ENCODE results near the gene POLR2J3.
"Not testable (repeated sequence)": the region's sequence is repeated elsewhere in the genome, so short reads cannot be mapped to it uniquely, and the experiment has no call there.

The POLR2J3 gene

GRCh38 chr7:102572261-102573239, at the start of gene POLR2J3:
Gene POLR2J3, minus strand, starts transcription at chr7:102572583. Its CDS starts 62 bp downstream, at chr7:102572521.
- DNase-seq: peak; percentile 75 to 98

- not testable (repeated sequence) for DNase-seq
These were observed 45.7 kb upstream of the POLR2J3 start for GRCh38 chr7:102618122-102618521.

DNA sequence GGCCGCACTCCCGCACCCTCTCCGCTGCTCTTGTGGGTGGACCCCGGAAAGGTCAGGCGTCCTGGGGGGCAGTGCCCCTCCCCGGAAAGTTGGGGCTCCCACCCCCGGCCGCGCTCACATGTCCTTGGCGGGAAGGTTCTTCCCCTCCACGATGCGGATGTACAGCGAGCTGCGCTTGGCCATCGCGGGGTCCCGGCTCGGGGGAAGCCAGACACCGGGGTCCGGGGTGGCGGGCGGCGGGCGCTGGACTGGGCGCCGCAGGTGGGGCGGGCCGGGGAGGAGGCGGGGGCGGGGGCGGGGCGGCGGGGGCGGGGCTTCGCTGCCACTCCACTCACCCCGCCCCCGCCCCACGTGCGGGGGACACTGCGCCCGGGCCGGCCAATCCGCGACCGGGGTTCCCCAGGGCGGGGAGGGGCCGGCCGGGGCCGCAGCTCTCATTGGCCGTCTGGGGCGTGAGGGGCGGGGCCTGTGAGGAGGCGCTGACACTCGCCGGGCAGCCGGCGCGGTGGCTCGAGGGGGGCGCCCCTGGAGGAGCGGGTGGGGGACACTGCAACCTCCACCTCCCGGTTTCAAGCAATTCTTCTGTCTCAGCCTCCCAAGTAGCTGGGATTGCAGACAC, 44.2 kb upstream of the POLR2J3 start, which contains the start of gene RASA4:
TSS of gene RASA4 (minus strand) at position 250 of the 619 bp plus-strand sequence. CDS start at position 183, 67 bp downstream.
- DNase-seq: peak; percentile 0

DNA sequence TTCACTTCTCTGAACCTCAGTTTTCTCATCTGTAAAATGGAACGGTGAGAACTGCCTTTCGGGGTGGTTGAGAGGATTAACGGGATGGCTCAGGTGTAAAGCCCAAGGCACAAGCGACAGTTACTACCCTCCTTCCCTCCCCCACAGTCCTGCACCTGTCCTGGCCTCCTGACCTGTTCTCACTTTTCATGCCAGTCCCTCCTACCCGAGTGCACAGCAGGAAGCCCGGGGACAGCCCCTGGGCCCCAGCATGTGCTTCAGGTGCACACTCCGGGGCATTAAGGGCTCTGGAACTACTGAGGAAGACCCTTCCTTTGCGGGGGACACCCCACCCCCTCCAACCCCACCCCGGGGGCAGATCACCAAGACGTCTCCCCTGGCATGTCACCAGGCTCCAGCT, 43.5 kb upstream of the POLR2J3 start:
- DNase-seq: not testable (repeated sequence)

DNA sequence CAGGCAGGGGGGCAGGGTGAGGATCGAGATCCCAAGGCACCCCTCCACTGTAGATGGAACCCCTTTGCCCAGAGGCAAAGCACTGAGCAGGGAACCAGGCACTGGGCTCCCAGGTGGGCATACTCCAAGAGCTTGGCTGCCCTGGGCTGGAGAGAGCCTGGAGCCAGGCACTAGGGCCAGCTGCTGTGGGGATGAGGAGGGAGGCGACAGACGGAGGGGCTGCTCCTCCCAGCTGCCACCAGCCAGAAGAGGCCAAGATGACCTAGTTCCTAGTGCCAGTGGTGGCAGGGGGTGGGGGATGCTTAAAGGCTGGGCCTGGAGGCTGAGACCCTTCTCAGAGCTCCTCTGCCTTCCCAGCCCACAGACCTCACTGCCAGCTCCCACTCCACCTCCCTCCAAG, 42.5 kb upstream of the POLR2J3 start:
- not testable (repeated sequence) for DNase-seq

- DNase-seq: not testable (repeated sequence)
These were observed 41.9 kb upstream of the POLR2J3 start for GRCh38 chr7:102614346-102614697.

- DNase-seq: not testable (repeated sequence)
These were observed 41.4 kb upstream of the POLR2J3 start for GRCh38 chr7:102613575-102614345.

DNA sequence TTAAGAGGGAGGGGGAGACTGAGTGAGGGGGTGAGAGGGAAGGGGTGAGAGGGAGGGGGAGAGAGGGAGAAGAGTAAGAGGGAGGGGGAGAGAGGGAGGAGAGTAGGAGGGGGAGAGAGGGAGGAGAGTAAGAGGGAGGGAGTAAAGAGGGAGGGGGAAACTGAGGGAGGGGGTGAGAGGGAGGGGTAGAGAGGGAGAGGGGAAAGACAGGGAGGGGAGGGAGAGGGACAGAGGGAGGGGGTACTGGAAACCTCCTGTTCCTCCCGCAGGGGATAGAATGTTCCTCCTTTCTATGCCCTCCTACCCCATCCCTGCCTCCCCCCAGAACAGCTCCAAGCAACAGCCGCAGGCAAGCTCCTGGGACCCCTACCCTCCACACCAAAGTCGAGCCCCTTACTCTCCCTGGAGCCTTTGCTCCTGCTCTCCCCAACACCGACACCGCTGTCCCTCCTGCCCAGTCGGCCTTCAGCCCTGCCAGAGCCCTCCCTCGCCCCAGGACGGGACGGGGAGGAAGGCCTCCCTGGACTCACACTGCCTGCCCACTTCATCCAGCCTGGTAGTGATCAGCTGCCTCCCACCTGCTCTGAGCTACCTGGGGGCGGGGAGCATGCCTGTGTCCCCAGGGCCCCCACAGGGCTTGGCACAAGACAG, 39.4 kb upstream of the POLR2J3 start:
- DNase-seq: peak; percentile 1 to 7

GRCh38 chr7:102611013-102611674, 38.8 kb upstream of the POLR2J3 start:
- DNase-seq: not testable (repeated sequence)

DNA sequence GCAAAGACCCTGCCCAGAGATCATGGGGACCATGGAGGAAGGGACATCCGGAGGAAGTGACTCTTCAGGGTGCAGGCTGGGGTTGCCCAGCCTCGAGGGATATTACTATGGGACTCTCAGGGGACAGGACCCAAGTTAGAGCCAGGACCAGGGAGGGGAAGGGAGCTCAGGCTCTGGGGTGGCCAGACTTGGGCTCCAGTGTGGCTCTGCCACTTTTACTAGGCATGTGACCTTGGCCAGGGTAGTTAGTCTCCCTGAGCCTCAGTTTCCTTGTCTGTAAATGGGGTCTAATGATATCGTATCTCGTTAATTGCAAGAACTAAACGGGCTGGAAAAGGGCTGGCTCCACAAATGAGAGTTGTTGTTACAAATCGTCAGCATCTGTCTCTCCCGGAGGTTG, 38.1 kb upstream of the POLR2J3 start:
- DNase-seq: not testable (repeated sequence)

DNA sequence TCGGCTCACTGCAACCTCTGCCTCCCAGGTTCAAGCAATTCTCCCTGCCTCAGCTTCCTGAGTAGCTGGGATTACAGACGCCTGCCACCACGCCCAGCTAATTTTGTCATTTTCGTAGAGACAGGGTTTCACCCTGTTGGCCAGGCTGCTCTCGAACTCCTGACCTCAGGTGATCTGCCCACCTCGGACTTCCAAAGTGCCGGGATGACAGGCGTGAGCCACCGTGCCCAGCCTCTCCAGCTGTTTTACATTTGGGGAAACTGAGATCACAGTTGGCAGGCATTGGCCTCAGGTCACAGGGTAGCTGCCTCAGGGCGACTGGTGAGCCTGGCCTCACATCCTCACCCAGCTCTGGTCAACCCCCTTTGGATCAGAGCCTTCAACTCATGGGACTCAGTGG, 37.4 kb upstream of the POLR2J3 start:
- DNase-seq: not testable (repeated sequence)

GRCh38 chr7:102606848-102607247, 34.5 kb upstream of the POLR2J3 start:
- DNase-seq: not testable (repeated sequence)

GRCh38 chr7:102604431-102605145, 32.2 kb upstream of the POLR2J3 start:
- not testable (repeated sequence) for DNase-seq

- DNase-seq: not testable (repeated sequence)
These were observed 29.9 kb upstream of the POLR2J3 start for GRCh38 chr7:102602317-102602716.

- not testable (repeated sequence) for DNase-seq
These were observed 27.3 kb upstream of the POLR2J3 start for GRCh38 chr7:102599699-102600098.

DNA sequence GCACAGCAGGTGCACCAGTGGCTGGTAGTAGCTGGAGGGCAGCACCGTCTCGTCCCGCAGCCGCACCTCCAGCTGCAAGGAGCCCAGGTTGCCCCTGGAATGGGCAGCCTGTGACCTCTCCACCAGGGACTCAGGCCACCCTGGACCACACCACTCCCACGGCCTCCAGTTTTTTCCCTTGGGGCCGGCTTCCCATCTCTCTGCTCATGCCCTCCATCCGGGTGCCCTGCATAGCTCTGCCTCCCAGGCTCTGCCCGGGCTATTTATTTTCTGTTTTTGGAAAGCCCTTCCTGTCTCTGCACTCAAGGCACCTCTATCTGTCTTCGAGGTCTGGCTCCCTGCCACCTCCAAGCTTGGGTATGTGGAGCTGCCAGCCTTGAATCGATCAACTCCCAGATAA, 23.7 kb upstream of the POLR2J3 start:
- DNase-seq: not testable (repeated sequence)

- DNase-seq: not testable (repeated sequence)
These were observed 21.4 kb upstream of the POLR2J3 start for GRCh38 chr7:102593637-102594334.

GRCh38 chr7:102592477-102593019, 20.2 kb upstream of the POLR2J3 start:
- DNase-seq: not testable (repeated sequence)

DNA sequence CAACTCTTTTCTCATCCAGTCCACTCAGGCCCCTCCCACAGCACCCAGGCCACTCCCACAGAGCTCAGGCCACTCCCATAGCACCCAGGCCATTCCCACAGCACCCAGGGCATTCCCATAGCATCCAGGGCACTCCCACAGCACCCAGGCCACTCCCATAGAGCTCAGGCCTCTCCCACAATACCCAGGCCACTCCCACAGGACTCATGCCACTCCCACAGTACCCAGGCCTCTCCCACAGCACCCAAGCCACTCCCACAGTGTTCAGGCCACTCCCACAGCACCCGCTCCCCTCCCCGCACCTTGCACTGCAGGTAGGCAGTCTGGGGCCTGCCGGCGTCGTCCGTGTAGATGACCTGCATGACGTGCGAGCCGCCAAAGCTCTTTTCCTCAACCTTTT, 17.5 kb upstream of the POLR2J3 start:
- DNase-seq: not testable (repeated sequence)

DNA sequence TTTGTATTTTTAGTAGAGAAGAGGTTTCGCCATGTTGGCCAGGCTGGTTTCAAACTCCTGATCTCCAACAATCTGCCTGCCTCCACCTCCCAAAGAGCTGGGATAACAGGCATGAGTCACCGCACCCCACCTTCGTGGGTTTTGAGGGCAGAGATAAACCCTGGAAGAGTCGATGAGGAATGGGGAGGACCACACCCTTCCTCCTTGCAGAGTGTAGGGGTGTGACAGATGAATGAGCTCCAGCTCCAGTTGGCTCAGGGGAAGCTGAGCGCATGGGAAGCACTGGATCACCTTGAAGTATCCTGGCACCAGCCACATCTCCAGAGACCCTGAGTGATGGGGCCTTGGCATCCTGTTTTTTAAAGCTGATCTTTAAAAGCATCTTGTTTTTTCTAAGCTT, 11.1 kb upstream of the POLR2J3 start:
- not testable (repeated sequence) for DNase-seq
